ENCODE data around the gene VSX2. TPM values are rescaled to one million over a fixed set of nuclear protein-coding genes. Genes with fewer than 3 reads are reported as not detected.

The VSX2 gene
- polyA plus RNA-seq, 1 of the 3 experiments (the other 2 are of a cell fraction): not detected

GRCh38 chr14:74267588-74267987, 28.3 kb downstream of the VSX2 start:
- H3K27ac ChIP-seq (ENCODE audit: low read depth in 2 of 2, low read length in 1 of 2): no peak overlapping the region
- H3F3A ChIP-seq (replicated peaks; ENCODE audit: insufficient read depth): peaks cover 4% of the 10 kb centered on the region
- no peak overlapping the region for H3K9ac ChIP-seq
- TF ChIP-seq NFIC (IDR thresholded peaks at IDR 0.05; ENCODE audit: borderline replicate concordance): no peak
- no peak for TF ChIP-seq CTCF (IDR thresholded peaks at IDR 0.05)
- no peak for TF ChIP-seq PBX3 (IDR thresholded peaks at IDR 0.05)
- TF ChIP-seq ELF1 (IDR thresholded peaks at IDR 0.05): no peak
- TF ChIP-seq FOSL2 (IDR thresholded peaks at IDR 0.05; ENCODE audit: borderline replicate concordance, low read depth): no peak
- TF ChIP-seq RXRA (IDR thresholded peaks at IDR 0.05; ENCODE audit: borderline replicate concordance, low read depth): no peak
- no peak for TF ChIP-seq USF1 (IDR thresholded peaks at IDR 0.05; ENCODE audit: borderline replicate concordance, low read depth)
- no peak for TF ChIP-seq TCF12 (IDR thresholded peaks at IDR 0.05)
- no peak for TF ChIP-seq REST (IDR thresholded peaks at IDR 0.05; ENCODE audit: low read depth, low read length)
- no peak for TF ChIP-seq SIN3A (IDR thresholded peaks at IDR 0.05; ENCODE audit: borderline replicate concordance, low read depth, low read length)
- TF ChIP-seq USF2 (IDR thresholded peaks at IDR 0.05; ENCODE audit: borderline replicate concordance, low read depth, low read length): no peak
- TF ChIP-seq POLR2AphosphoS5 (IDR thresholded peaks at IDR 0.05; ENCODE audit: low read depth, low read length): no peak
- TF ChIP-seq GABPA (IDR thresholded peaks at IDR 0.05; ENCODE audit: low read depth): no peak
- no peaks in the 10 kb centered on the region for H3K79me2 ChIP-seq (ENCODE audit: insufficient read depth)
- WGBS (ENCODE audit: low lambda C conversion rate): 63% methylated on average over 3 of the region's 3 CpGs
- H3K4me3 ChIP-seq (ENCODE audit: low read depth in 2 of 2, low read length in 1 of 2): no peak overlapping the region
- H3K4me2 ChIP-seq: no peak overlapping the region
- H4K20me1 ChIP-seq (ENCODE audit: insufficient read depth): no peaks in the 10 kb centered on the region
- POLR2A ChIA-PET: no interaction called here
- no peaks in the 10 kb centered on the region for H3K9me2 ChIP-seq
- no peaks in the 10 kb centered on the region for H3K9me3 ChIP-seq
- H3K27me3 ChIP-seq (ENCODE audit: insufficient read depth): no peaks in the 10 kb centered on the region
- H2AFZ ChIP-seq (ENCODE audit: low read depth): no peak overlapping the region
- no peaks in the 10 kb centered on the region; a peak in 1 of 4 replicates for H3K4me1 ChIP-seq (ENCODE audit: control insufficient read depth in 1 of 2, insufficient read depth in 2 of 2, low read depth in 1 of 2, low read length in 1 of 2)
- CTCF ChIA-PET: interaction anchor here (2.0 to 5.9 kb wide), 3 partner anchors 10 to 27 kb away, joined by 5 to 35 read pairs (median 17); no protein-coding TSS in a partner anchor
- H3K36me3 ChIP-seq (replicated peaks in 1 of 2; ENCODE audit: control insufficient read depth in 1 of 2, insufficient read depth in 2 of 2, low read length in 1 of 2): no peaks in the 10 kb centered on the region
- DNase-seq: no peak

Measured in SK-N-SH (cell line).